ENCODE measurements around the gene ATP5PF.
"Not testable (repeated sequence)": the region's sequence is repeated elsewhere in the genome, so short reads cannot be mapped to it uniquely, and the experiment has no call there.

The ATP5PF gene, protein sequence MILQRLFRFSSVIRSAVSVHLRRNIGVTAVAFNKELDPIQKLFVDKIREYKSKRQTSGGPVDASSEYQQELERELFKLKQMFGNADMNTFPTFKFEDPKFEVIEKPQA

DNA sequence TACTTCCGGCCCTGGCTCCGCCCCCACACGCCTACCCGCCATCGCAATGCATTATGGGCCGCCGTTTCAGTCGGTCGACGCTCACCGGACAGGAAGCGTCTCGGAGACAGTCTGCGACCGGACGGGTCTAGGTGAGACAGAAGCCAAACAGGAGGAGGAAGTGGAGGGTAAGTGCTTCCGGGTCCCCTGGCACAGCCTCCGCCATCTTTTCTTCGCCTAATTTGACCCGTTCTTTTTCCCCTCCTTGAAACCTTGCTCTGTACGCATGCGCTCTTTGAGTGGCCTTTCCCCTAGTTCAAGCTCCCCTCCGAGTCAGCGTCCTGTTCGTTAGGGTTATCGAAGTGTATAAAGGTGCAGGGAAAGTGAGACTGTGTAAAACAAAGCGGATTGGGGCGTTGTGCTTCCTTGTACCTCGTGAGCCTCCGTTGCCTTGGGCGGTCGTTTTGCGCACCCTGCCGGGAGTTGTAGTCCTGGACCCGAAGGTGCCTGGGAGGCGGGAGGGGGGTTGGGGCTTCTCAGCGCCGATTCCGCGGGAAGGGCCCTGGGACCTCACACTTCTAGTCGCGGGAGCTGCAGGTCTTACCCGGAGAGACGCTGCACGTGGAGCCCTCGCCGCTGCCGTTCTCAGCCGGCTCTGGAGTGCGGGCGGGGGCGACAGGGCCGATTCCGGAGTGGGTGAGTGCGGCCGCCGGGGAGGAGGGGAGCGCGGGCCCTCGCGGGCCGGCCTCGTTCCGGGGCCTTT, at the start of gene ATP5PF, which contains the start of gene GABPA:
ATP5PF (minus strand) TSS at position 1 of the 742 bp plus-strand sequence. CDS start 5,110 bp downstream, outside the sequence.
GABPA (plus strand) TSS at position 69 of the 742 bp plus-strand sequence. CDS start 6,627 bp downstream, outside the sequence.
- DNase-seq (ENCODE audit: low spot score) = peak; percentile 99

DNA sequence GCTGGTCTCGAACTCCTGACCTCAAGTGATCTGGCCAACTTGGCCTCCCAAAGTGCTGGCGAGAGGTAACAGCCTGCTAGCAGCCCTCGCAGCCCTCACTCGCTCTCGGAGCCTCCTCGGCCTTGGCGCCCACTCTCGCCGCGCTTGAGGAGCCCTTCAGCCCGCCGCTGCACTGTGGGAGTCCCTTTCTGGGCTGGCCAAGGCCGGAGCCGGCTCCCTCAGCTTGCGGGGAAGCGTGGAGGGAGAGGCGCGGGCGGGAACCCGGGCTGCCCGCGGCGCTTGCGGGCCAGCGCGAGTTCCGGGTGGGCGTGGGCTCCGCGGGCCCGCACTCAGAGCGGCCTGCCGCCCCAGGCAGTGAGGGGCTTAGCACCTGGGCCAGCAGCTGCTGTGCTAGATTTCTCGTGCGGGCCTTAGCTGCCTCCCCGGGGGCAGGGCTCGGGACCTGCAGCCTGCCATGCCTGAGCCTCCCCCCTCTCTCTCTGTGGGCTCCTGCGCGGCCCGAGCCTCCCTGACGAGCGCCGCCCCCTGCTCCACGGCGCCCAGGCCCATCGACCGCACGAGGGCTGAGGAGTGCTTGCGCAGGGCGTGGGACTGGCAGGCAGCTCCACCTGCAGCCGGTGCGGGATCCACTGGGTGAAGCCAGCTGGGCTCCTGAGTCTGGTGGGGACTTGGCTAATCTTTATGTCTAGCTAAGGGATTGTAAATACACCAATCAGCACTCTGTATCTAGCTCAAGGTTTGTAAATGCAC, 43.6 kb upstream of the ATP5PF start:
- not testable (repeated sequence) for DNase-seq (ENCODE audit: low spot score)

DNA sequence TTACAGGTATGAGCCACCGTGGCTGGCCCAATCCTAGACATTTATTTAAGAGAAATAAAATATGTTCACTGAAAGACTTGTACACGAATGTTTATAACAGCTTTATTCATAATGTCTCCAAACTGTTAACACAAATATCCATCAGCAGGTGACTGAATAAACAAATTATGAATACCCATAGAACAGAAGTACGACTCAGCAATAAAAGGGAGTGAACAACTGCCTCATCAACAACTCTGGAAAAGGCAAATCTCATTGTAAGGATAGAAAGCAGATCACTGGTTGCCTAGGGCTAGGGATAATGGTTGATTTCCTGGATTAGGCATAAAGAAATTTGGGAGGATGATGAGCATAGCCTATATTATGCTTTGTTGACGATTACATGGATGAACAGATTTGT, 41.7 kb upstream of the ATP5PF start:
- no peak for DNase-seq (ENCODE audit: low spot score)

DNA sequence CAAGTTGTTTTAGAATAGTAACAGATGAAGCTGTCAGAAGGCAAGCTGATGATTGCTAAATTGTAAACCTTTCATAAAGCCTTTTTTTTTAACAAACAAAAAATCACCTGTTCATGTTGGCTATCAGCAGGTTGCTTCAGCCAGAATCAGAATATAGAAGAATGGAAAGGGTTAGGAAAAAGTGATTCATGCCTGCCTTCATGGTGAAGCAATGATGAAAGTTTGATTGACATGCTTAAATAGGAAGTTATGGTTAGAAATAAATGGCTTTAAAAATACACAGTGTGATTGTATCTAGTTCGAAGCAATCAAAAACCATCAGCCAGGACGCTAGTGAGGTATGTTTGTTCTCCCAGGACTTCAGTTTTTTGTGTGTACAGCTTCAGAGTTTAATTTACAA, 38.0 kb upstream of the ATP5PF start:
- DNase-seq (ENCODE audit: low spot score) = peak; percentile 6

DNA sequence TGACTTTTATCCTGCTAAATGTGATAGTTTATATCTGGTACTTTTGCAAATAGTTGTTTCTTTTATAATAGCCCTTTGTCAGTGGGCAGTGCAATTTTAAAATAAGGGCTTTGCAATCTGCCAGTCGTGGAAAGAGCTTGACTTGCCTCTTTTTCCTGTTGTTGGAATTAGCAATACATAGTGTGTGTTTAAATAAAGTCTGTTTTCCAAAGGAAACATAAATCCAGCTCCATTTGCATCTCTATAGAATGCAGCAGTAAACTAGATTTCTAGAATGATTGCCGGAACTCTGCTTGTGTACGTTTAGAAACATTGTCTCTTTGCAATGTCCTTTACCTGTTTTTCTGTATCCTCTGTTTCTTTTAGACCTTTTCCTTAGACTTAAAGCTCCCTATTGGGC, 33.2 kb upstream of the ATP5PF start:
- DNase-seq (ENCODE audit: low spot score) = no peak

DNA sequence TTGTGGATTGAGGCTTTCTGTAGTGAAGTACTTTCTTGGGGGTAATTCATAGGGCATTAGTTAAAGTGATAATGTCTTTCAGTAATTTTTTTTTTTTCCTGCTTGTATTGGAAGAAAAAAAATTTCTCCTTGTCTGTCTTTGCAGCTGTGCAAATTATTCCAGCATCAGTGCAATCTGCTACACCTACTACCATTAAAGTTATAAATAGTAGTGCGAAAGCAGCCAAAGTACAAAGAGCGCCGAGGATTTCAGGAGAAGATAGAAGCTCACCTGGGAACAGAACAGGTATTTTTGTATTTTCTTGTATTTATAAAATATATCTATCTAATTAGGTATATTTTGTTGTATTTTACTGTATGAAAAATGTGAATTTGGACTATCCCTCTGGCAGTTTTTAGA, 29.4 kb upstream of the ATP5PF start:
- DNase-seq (ENCODE audit: low spot score) = no peak

DNA sequence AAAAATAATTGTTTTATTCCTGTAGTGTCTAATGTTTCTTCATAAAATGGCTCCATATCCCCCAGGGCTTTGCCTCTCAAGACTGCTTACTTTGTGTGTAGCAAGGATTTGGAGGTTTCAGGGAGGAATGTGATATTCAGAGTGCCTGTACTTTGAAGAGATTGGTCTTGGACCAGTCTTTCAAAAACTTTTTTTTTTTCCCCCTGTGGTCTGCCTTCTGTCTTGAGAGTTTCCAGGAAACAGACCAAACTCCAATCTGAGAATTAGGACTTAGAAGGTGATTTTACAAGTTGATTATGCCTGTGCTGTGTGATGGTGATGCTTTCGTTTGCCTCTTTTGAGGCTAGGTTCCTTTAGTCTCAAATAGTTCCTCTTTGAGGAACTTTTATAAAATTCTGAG, 26.0 kb upstream of the ATP5PF start:
- no peak for DNase-seq (ENCODE audit: low spot score)

DNA sequence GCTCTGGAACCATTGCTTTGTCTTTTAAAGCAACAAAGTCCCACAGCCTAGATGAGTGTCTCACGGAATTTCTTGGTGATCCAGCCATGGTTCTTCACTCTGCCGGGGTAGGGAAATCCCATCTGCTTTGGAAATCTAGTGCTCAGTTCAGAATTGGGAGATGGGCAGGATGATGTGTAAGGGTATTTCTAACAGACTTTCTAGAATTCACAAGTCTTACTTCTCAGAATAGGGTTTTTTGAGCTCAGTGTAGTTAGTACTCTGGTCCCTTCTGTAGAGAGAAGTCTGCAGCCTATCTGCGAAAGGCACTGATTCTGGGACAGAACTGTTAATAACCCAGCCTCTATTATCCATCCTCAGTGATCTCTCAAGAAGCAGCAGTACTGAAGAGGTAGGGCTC, 25.4 kb upstream of the ATP5PF start:
- DNase-seq (ENCODE audit: low spot score) = no peak

DNA sequence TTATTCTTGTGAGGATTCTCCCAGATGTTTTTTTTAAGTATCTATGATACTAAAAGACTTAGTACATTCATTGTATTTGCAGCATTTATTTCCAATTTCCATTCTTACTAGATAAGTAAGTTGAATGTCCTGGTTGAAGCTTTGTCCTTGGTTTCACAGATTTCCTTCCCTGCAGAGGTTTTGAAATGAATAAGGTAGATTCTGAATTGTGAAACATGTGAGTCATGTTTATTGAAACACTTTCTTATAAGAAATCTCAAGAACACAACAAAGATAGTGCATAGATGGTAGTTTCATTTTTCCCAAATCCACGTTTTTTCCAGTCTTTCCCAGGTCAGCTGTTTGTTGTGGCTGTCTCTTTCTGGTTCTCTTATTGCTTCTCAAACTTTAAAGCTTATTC, 24.9 kb upstream of the ATP5PF start:
- no peak for DNase-seq (ENCODE audit: low spot score)

DNA sequence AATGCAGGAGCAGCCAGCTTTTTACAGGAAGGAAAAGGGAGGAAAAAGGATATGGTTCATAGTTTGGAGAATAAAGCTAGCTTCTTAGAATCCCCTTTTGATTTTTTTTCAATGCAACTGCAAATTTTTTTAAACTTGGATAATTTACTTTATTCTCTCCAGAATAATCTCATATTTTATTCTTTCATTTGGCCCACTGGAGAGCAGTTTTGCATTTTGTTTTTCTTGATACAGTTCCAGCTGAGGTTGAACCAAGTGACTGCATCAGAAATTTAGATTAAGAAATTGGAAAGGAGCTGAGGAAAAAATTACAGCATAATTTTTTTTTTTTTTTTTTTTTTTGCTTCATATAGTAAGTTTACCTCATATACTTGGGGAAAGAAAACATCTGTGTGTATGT, 22.8 kb upstream of the ATP5PF start:
- no peak for DNase-seq (ENCODE audit: low spot score)

DNA sequence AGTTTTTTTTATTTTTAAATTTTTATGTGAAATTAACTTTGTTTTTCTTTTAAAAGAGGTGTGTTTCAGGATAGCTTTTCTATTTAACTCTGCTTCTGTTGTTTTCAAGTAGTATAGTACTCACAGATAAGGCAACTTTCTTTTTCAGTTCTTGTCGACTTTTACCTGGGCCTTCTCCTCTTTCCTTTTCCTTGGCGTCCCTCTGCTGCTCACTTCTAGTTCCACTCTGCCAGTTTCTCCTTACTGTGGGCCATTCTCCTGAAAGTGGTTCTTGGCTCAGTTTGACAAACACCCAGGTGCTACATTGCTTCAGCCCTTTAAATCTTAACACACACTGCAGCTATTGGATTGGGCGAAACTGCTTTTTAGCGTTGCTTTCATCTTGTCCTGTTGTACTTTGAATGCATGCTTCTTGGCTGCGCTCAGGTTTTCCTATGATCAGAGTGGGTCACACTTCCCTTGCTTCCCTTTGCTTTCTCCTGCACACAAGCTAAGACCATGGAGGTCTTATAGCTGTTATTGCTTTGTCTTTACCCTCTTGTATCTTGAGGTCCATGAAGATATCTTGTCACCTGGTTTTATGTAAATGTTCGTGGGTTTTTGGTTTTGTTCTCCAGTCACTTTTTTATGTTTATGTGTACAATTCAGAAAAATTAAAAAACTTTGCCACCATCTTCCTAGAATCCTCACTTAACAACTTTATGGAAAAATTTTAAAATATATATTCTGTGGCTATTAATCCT, 21.7 kb upstream of the ATP5PF start:
- no peak for DNase-seq (ENCODE audit: low spot score)

DNA sequence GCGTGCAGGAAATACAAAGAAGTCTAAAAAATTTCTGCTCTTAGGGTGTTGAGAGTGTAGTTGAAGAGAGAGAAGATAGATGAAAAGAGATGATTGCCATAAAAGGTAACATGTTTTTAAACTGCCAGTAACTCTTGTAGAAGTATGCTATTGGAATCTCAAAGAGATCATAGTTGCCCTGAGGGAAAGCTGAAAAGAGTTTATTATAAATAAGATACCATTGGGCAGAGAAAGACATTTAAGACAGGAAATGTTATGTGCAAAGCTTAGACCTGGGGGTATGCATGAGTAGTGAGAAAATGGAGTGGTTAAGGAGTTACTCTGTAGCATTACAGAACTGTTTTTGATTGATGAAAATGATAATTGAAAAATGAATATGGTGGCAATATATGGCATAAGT, 17.7 kb upstream of the ATP5PF start:
- no peak for DNase-seq (ENCODE audit: low spot score)

DNA sequence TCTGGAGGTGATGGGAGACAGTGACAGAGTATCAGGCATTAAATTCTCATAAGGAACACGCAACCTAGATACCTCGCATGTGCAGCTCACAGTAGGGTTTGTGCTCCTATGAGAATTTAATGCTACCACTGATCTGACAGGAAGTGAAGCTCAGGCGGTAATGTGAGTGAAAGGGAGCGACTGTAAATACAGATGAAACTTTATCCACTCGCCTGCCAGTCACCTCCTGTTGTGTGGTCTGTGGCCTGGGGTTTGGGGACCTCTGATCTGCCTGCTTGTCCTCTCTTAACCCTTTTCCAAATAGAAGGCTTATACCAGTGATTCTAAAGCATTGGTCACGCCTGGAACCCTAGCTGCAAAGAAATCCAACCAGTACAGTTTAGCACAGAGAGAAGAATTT, 15.4 kb upstream of the ATP5PF start:
- DNase-seq (ENCODE audit: low spot score) = no peak

DNA sequence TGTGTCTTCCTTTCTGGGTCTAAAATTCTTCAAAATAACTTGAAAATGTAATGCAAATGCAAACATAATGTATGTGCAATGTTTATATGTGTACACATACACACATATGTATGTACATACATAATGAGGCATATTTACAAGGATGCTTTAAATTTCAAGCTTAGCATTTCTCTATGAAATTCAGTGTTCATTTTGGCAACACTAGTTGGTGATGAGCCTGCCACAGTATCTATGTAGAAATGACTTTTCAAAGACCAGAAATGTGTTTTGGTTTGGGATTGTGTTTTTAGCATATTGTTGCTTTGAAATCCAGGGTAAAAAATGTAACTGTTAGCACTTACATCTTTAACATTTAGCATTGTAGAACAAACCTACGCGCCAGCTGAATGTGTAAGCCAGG, 10.2 kb upstream of the ATP5PF start:
- DNase-seq (ENCODE audit: low spot score) = no peak

DNA sequence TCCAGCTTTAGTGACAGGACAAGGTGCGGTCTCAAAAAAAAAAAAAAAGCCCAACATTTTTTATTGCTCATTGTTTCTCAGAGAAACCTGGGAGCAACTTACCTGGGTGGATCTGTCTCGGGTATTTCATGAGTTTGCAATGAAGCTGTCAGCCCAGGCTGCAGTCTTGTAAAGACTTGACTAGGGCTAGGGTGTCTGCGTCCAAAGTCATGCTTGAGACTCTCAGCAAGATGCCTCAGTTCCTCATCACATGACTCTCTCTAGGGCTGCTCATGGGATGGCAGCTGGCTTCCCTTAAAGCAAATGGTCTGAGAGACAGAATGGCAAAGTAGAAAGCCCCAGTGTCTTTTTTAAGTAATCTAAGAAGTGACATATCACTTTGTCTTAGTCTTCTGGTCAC, 8.2 kb upstream of the ATP5PF start:
- no peak for DNase-seq (ENCODE audit: low spot score)

DNA sequence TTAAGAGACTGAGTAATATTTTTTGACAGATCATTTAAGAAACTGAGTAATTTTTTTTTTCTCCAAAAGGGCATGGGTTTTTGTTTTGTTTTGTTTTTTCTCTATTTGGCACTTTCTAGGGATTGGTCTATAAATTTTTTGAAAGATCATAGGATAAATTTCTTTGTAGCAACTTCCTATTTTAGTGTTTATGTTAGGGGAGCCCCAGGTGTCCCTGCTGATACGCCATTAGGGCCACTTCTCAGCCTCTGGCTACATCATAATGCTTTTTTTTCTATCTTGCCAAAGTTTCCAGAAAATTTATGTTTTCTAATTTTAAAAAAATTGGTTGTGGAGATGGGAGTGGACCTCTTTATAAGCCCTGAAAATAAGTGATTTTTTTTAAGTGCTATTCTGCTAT, 2.7 kb upstream of the ATP5PF start:
- DNase-seq (ENCODE audit: low spot score) = peak; percentile 37

DNA sequence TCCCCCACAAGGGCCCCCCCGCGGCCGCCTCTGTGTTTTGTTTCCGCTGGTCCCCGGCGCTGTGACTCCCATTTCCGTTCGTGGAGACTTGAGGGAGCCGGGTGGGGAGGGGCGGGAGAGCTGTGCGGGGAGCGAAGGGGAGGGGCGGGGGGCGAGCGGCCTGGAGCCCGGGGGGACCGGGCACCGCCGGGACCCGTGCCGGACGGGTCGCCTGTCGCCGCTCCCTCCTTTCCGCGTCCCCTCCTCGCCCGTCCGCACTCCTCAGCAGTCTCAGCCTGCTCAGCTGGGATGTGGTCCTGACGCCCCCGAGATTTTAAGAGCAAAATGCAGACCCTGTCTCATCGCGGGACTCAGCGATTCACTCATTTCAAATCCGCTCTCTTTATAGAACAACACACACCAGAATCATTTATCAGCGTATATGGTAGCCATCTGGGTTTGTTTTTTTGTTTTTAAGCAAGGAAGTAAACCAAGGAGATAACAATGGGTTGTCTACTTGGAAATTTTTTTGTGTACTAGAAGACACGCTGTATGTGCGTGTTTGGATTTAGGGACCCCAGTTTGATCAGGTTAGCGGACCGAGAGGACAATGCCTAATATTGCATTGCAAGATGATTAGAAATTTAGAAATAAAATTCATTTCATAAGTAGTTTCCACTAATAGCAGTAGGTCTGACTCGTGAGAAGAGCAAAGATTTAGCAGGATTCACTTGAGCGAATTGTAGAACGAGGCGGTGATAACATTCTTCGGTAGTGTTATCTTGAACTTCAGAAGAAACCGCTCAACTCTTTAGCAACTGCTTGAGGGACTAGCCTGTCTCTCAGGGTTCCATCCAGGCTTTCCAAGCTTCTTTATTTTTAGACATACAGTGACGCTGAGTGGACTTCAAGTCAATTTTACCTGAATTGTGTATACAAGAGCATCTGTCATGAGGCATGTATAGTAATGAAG, 1.2 kb upstream of the ATP5PF start:
- DNase-seq (ENCODE audit: low spot score) = peak; percentile 79

DNA sequence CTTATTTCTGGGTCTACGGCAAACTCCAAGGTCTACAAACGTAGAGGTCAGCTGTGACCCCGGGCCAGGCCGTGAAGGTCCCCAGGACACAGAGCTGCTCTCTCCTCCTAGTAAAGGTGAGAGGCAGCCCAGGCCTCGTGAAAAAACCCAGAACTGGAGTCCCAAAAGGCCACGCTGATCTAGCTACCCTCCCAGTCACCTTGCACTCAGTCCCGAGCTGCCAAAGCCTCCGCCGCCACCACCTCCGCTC, 125 bp downstream of the ATP5PF start:
- no peak for DNase-seq (ENCODE audit: low spot score)

DNA sequence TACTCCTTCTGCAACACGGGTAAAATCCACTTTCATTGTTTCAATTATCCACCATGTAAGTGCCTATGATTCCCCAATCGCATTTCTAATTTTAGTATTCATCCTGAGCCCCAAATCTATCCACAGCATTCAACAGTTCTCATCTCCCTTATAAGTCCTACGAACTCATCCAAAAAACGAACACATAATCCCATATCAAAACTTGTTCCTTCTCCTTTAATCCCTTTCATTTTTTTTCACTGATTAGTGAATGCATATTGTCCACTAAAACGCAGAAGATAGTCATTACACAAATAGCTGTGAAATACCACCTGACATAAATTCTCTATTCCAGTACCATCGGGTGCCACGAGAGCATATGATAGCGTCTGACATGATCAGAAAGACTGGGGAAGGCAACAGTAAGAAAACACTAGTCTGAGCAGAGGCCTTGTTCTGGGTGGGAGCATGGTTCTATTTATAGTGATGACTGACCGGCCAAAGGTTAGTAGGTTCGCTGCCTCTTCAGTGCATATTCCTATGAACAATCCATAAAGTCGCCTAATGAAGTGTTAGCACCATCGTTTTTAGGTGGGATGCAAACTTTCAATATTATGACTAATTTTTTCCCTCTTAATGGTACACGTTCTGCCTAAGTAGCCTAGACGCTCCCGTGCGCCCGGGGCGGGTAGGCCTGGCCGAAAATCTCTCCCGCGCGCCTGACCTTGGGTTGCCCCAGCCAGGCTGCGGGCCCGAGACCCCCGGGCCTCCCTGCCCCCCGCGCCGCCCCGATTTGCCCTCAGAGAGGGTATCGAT, 648 bp downstream of the ATP5PF start:
- DNase-seq (ENCODE audit: low spot score) = peak; percentile 66

DNA sequence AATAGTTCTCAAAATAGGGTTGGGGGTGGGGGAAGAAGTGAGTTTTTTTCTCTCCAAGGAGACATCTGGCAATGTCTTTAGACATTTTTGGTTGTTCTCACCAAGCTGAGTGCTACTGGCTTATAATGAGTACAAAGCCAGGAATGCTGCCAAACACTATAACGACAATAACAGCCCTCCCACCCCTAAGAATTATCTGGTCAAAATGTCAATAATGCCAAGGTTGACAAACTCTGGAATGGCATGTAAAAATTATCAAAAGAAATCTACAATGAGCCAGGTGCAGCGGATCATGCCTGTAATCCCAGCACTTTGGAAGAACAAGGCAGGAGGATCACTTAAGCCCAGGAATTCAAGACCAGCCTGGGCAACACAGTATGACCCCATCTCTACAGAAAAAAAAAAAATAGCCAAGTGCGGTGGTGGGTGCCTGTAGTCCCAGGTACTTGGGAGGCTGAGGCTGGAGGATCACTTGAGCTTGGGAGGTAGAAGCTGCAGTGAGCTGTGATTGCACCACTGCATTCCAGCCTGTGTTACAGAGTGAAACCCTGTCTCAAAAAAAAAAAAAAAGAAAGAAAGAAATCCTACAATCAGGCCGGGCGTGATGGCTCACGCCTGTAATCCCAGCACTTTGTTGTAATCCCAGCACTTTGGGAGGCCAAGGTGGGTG, 2.5 kb downstream of the ATP5PF start:
- no peak for DNase-seq (ENCODE audit: low spot score)
